Astrocyte of the cerebellum (primary cell): Measurements from ENCODE around the gene BMP2K.

ENCODE experiments used
- DNase-seq: peaks from one replicate; pipeline ENCODE4 v3.0.0-alpha.2; 2011; ENCODE audit warnings: low read depth
- H3K4me3 ChIP-seq: 2 replicates; pipeline ENCODE4 v1.5.1; 2011; ENCODE audit warnings: mild to moderate bottlenecking, low read depth, low read length, moderate library complexity
- in situ Hi-C: cut with HindIII; loops from 2 replicates; pipeline ENCODE4 v1.10.0; 2017; ENCODE audit warnings: low sequenced_read_pairs
- TF ChIP-seq, protein P1 (sequence below): IDR thresholded peaks from 2 replicates; pipeline ENCODE4 v1.5.1; 2012; ENCODE audit warnings: low read length, low read depth, moderate library complexity, mild to moderate bottlenecking; ENCODE audit errors: missing control alignments

The BMP2K gene

DNA sequence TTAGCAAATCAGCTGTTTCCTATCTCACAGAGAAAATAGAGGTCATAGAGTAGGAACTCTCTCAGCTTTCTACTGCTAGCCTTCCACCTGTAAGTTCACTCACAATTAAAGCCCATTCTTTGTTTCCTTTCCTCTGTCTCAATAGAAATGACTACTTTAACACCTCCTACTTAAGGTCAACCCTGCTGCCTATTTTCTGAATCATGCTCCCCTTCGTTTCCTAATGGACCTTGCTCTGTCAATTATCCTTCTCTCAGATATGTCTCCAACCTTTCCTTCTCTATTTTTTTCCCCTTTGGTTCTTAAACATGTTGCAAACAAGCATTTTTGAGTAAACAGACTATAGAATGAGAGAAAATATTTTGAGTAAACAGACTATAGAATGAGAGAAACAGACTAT lies 168.2 kb downstream of the BMP2K start:
- TF ChIP-seq, protein P1, sequence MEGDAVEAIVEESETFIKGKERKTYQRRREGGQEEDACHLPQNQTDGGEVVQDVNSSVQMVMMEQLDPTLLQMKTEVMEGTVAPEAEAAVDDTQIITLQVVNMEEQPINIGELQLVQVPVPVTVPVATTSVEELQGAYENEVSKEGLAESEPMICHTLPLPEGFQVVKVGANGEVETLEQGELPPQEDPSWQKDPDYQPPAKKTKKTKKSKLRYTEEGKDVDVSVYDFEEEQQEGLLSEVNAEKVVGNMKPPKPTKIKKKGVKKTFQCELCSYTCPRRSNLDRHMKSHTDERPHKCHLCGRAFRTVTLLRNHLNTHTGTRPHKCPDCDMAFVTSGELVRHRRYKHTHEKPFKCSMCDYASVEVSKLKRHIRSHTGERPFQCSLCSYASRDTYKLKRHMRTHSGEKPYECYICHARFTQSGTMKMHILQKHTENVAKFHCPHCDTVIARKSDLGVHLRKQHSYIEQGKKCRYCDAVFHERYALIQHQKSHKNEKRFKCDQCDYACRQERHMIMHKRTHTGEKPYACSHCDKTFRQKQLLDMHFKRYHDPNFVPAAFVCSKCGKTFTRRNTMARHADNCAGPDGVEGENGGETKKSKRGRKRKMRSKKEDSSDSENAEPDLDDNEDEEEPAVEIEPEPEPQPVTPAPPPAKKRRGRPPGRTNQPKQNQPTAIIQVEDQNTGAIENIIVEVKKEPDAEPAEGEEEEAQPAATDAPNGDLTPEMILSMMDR = no peak
- DNase-seq = no peak
- in situ Hi-C loops = no loop called here
- no peak overlapping the region for H3K4me3 ChIP-seq

DNA sequence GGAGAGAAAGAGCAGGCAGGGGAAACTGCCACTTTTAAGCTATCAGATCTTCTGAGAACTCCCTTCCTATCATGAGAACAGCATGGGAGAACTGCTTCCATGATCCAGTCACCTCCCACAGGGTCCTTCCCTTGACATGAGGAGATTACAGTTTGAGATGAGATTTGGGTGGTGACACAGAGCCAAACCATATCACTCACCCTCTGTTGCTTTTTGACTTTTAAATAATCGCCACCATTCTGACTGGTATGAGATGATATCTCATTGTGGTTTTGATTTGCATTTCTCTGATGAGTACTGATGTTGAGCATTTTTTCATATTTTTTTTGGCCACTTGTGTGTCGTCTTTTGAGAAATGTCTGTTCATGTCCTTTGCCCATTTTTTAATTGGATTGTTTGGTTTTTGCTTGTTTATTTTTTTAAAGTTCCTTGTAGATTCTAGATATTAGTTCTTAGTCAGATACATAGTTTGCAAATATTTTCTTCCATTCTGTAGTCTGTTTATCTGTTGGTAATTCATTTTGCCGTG lies 169.6 kb downstream of the BMP2K start:
- DNase-seq = no peak

DNA sequence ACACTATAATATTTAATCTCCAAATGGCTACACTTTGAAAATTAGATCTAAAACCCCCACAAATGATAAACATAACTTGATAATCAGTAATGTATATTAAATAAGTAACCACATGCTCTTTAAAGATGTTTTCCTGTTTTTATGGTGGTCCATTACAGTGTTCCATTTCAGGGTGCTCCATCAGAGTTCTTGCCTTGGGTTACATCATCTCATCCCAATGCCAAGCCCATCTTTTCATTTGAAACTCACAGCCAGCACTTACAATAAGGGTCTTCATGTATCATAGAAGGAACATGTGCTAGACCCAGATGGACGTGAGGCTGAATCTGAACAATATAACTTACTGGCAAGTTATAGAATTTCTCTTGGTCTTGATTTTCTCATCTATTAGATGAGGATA lies 173.6 kb downstream of the BMP2K start:
- H3K4me3 ChIP-seq = no peak overlapping the region
- TF ChIP-seq, protein P1 = no peak
- in situ Hi-C loops = loop anchor here (25.0 kb wide), 1 partner anchor 1388 kb away; the partner anchor contains the start of gene CFAP299
- DNase-seq = no peak

More for the DNA sequence above, 169.6 kb downstream of the BMP2K start:
- TF ChIP-seq, protein P1 = no peak
- no peak overlapping the region for H3K4me3 ChIP-seq
- in situ Hi-C loops = no loop called here

DNA sequence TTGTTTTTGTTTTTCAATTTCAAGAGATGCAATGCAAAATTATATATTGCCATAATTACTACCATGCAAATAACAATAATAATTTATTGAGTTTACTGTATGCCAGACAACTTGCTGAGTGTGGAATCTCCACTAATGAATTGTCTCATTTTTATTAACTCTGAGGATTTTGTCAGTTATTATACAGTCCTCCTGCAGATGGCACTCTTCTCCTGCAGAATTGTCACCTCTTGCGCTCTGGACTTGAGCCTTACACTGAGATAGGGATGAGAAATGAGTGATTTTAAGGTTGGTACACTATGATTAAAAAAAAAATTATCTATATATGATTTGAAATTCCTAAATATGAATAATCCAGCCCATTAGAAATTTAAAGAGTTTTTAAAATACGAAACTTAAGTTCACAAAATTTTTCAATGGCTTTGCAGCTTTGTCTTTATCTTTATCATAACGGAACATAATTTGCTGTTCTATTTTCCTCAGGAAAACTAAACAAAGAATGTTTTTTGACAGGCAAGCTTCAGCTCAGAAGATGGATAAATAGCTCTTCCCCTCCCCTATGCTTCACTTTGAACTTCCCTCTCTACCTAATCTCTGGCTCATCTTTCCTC lies 175.8 kb downstream of the BMP2K start:
- DNase-seq = peak; percentile 28
- in situ Hi-C loops = loop anchor here (25.0 kb wide), 1 partner anchor 1385 kb away; the partner anchor contains the start of gene CFAP299
- H3K4me3 ChIP-seq = no peak overlapping the region
- TF ChIP-seq, protein P1 = peak; percentile 68

DNA sequence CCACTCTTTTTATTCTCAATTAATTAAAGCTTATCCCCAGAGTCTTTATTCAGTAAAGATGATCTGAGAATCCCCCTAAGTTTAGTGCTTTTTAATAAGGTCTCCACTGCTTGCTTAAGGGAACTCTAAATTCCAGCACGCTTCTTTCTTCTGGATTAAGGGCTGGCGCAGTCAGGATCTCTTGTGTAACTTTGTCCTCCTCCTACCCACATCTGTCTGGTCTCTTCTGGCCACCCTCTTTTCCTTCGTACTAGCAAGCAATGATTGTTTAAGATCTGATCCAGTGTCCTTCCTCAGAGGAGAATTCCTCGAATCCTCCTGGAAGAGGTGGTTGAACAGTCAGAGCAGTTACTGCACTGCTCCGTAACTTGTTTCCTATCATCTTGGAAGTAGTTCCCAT lies 177.1 kb downstream of the BMP2K start:
- TF ChIP-seq, protein P1 = no peak
- no peak for DNase-seq
- in situ Hi-C loops = loop anchor here (25.0 kb wide), 1 partner anchor 1384 kb away; the partner anchor contains the start of gene CFAP299
- H3K4me3 ChIP-seq = no peak overlapping the region

DNA sequence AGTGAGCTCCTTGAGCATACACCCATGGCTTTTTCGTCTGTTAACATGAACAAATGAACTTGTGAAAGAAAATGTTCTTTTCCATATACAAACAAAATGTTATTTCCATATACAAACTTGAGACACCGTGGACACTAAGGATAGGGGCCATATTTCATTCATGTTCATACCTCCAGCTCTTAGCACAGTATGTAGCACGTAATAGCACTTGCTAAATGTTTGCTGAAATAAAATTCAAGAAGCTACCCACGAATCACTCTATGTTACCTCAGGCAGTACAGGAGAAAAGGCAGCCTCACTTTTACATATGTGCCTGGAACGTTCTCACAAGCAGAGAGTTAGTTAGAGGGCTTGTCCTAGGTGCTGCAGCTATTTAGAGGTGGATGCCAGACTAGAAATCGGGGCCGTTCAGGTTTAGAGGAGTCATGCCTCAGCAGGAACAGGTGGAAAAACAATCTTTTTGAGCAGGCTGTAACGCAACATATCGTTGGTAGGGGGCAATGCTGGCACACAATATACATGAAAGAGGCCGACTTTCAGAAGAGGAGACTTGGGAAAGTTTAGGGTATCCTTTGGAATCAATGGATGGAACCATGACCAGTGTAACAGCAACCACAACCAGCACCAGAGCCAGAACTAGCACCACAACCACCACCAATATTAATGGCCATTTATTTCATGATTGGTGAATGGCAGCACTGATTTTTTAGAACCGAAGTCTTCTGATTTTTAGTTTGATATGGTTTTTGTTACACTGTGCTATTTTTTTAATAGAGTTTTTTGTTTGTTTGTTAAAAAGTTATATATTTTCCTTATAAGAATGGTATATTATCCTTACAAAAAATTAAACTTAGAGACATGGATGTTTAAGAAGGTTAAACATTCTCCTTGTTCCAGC lies 177.9 kb downstream of the BMP2K start:
- no peak for DNase-seq
- H3K4me3 ChIP-seq = no peak overlapping the region
- in situ Hi-C loops = loop anchor here (25.0 kb wide), 1 partner anchor 1383 kb away; the partner anchor contains the start of gene CFAP299
- TF ChIP-seq, protein P1 = peak; percentile 65
